Activated naive CD4-positive, alpha-beta T cell treated with anti-CD3 and anti-CD28 coated beads, Interleukin-2, amount 50 U/mL, for 16 hours (primary cell): Measurements from ENCODE around the gene TUBG1.
A peak's percentile ranks its signal among the peaks of the same experiment; 100 is the strongest.

ENCODE experiments used
- DNase-seq: peaks from one replicate; pipeline ENCODE4 v3.0.0-alpha.2; 2020

Gene TUBG1

GRCh38 chr17:42609182-42609813 is at the start of gene TUBG1, which contains the start of gene RETREG3:
Gene TUBG1, plus strand, starts transcription at chr17:42609683. Its CDS starts 55 bp downstream, at chr17:42609738.
Gene RETREG3, minus strand, starts transcription at chr17:42609374. Its CDS starts 50 bp downstream, at chr17:42609324.
- peak; percentile 99 for DNase-seq

DNA sequence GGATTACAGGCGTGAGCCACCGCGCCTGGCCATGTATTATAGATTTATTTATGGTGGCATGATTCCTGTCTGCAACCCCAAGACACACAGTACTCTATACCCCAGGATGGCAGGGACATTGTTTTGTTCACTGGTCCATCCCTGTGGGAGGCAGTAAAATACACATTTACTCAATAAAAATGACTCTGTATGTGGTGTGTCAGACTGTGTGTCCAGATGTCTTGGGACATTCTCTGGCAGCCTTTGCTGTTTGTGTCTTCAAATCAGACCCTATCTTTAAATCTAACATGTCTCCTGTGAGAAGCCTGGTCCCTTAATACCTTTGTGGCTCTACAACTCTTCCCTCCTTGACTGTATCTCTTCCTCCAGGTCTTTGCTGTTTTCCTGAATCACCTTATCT is 49.2 kb upstream of the TUBG1 start:
- no peak for DNase-seq

DNA sequence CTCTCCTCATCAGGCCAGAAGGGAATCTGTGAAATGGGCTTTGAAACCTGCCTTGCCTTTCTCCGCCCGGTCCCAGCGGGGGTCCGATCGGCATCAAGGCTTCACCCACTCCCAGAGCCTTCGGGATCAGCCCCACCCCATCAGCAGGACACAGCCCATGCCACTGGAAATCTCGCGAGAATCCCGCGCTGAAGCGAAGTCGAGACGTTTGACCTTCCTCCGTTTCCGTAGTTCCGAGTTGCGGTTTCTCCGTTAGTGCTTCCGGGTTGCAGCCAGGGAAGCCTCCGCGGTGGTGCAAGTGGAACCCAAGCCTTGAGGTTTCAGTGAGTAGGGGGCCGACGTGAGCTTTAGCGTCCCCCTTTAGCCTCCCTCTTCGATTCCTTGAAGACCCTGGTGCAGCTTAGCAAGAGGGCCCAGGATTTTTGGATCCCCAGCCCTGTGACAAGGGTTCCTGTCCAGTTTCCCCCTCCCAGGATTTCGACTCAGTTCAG is 47.5 kb upstream of the TUBG1 start, which contains the start of gene COASY:
Gene COASY, plus strand, starts transcription at position 252 of the 491 bp plus-strand sequence. CDS start 475 bp downstream, outside the sequence.
- DNase-seq = peak; percentile 89

GRCh38 chr17:42562388-42563142 is 46.9 kb upstream of the TUBG1 start:
- DNase-seq = no peak

DNA sequence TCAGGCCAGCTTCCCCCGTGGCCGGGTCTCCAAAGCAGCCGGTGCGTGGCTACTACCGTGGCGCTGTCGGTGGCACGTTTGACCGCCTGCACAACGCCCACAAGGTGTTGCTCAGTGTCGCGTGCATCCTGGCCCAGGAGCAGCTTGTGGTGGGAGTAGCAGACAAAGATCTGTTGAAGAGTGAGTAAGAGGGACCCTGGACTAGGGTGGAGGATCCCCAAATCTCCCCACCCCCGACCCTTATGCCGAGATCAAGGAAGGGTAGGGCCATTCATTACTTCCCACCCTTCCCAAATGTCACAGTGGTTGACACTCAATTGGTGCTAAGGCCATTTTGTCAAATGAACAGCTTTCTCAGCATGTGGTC is 46.4 kb upstream of the TUBG1 start:
- DNase-seq = no peak

- no peak for DNase-seq
Measured at GRCh38 chr17:42563543-42563942, 45.9 kb upstream of the TUBG1 start.

DNA sequence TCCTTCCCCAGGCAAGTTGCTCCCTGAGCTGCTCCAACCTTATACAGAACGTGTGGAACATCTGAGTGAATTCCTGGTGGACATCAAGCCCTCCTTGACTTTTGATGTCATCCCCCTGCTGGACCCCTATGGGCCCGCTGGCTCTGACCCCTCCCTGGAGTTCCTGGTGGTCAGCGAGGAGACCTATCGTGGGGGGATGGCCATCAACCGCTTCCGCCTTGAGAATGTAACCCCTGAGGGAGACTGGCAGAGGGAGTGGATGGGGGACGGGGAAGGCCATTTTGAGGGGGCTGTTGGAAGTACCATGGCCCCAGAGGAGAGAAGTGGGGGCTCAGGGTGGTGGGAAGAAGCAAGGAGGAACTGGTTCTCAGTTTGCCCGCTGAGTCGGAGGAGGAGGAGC is 45.5 kb upstream of the TUBG1 start:
- DNase-seq = no peak

DNA sequence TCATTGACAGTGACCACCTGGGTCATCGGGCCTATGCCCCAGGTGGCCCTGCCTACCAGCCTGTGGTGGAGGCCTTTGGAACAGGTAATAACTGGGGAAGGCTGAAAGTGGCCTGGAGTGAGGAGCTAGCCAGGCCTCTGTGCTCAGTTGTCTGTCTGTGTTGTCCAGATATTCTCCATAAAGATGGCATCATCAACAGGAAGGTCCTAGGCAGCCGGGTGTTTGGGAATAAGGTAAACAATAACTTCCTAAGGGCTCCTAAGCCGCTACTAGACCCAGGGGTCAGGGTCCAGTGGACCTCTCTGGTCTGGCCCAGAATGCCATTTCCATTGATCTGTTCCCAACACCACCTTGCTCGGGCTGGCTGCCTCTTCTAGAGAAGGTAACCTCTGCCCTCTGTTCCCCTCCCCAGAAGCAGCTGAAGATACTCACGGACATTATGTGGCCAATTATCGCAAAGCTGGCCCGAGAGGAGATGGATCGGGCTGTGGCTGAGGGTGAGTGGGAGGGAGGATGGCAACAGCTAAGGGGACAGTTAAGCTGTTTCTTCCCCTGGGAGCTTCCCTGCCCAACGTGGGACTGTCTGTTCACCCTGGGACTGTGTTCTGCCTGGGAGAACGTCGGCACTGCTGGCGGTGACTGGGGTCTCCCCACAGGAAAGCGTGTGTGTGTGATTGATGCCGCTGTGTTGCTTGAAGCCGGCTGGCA is 44.5 kb upstream of the TUBG1 start:
- no peak for DNase-seq

DNA sequence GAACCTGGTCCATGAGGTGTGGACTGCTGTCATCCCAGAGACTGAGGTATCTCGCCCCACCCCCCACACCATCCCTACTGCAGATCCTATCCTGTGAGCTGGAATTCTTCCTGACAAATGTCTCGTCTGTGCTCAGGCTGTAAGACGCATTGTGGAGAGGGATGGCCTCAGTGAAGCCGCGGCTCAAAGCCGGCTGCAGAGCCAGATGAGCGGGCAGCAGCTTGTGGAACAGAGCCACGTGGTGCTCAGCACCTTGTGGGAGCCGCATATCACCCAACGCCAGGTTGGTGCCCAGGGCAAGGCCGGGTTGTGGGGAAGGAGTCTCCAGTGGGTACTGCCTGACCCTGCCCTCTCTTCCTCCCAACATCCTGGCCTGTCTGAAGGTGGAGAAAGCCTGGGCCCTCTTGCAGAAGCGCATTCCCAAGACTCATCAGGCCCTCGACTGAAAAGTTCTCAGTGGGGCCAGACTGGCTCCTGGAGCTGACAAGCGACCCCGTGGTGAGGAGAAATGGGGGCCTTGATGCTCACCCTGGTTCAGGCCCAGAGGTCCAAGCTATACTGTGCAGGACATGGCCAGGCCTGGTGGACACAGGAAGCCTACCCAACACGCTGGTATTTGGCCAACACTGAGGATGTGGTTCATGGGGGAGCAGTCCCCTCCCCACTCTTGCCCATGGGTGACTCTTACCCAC is 43.8 kb upstream of the TUBG1 start:
- DNase-seq = no peak

DNA sequence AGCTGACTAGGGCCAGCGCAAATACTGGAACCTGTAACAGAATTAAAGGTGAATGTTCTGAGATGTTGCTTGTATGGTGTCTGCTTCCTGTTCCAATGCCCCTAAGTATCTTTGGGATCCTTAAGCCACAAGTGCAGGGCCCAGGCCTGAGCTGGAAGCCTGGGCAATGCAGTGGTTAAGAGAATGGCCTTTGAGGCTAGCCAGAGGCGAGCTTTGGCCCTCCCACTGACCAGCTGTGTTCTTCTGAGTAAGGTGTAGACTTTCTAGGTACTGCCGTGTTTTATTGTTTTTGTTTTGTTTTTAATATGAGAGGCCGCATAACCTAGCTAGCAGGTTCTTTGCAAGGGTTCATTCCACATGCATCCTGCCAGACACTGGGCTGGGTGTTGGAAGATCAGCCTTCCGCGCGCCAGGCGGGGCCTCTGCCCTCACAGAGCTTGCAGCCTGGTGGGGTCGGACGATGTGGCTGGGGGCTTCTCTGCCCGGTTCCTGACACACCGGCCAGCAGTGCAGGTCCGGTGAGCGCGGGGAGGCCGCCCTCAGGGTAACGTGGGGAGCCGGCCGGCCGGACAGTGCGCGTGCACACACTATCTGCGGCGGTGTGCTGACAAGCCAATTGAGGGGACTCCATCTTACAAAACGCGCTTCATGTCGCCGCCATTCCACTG is 43.1 kb upstream of the TUBG1 start:
- DNase-seq = no peak

GRCh38 chr17:42566883-42567573 is 42.5 kb upstream of the TUBG1 start, which contains the start of gene MLX:
Gene MLX, plus strand, starts transcription at chr17:42567100. Its CDS starts 25 bp downstream, at chr17:42567125.
- peak; percentile 90 for DNase-seq

DNA sequence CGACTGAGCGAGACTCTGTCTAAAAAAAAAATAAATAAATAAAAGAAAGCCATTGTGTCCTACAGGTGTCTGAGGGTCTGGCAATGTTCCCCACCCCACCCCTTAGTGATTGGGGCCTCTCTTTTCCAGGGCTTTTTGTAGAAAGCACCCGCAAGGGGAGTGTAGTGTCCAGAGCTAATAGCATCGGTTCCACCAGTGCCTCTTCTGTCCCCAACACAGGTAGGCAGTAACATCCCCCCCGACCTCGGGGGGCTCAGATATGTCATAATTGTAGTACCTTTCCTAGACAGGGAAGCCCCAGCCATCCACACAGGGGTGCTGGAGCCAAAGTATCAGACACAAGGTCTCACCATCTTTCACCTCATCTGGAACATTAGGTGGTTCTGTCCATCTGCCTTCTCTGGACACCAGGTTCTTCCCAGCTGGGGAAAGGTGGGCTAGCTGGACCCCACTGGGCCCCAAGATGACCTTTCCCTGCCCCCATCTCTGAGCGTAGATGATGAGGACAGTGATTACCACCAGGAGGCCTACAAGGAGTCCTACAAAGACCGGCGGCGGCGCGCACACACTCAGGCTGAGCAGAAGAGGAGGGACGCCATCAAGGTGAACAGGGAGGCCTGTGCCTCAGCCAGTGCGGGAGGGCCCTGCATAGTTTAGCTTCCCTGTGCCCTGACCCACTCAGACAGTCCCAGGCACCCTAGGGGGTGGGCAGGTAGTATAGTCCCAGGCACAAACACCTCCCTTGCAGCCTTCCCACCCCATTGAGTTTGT is 41.0 kb upstream of the TUBG1 start:
- no peak for DNase-seq

- DNase-seq = no peak
Measured at GRCh38 chr17:42571435-42572225, 37.9 kb upstream of the TUBG1 start.

DNA sequence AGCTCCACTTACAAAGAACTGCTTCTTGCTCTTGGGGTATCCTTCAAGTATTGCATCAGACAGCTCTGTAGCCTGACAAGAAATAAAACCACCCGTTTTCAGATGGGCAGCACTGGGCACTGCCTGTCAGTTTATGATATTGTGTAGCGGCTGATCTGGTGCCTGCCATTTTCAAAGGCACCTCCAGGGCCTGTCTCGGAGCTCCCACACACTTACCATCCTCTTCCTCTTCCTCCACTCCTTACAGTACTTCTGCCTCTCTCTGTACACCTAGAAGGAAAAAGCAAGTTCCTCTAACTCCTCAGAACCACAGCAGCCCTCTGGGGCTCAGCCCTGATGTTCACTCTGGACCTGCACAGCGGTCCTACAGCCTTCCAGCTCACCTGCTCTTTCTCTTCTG is 36.4 kb upstream of the TUBG1 start:
- no peak for DNase-seq

- DNase-seq = no peak
Measured at GRCh38 chr17:42574463-42574862, 35.0 kb upstream of the TUBG1 start.

GRCh38 chr17:42577140-42577531 is 32.3 kb upstream of the TUBG1 start:
- no peak for DNase-seq

GRCh38 chr17:42577532-42578281 is 31.8 kb upstream of the TUBG1 start, which contains the start of gene PSMC3IP:
Gene PSMC3IP, minus strand, starts transcription at chr17:42577729. Its CDS starts 43 bp downstream, at chr17:42577686.
- peak; percentile 92 for DNase-seq

GRCh38 chr17:42578282-42578869 is 31.1 kb upstream of the TUBG1 start:
- peak; percentile 78 for DNase-seq
